Astrocyte of the cerebellum (primary cell): Measurements from ENCODE around the gene NFIA.

ENCODE experiments used
- DNase-seq: peaks from one replicate; pipeline ENCODE4 v3.0.0-alpha.2; 2011; ENCODE audit warnings: low read depth
- H3K4me3 ChIP-seq: 2 replicates; pipeline ENCODE4 v1.5.1; 2011; ENCODE audit warnings: mild to moderate bottlenecking, low read depth, low read length, moderate library complexity
- CTCF ChIP-seq: IDR thresholded peaks from 2 replicates; pipeline ENCODE4 v1.5.1; 2012; ENCODE audit warnings: low read length, low read depth, moderate library complexity, mild to moderate bottlenecking; ENCODE audit errors: missing control alignments
- in situ Hi-C: cut with HindIII; loops from 2 replicates; pipeline ENCODE4 v1.10.0; 2017; ENCODE audit warnings: low sequenced_read_pairs

Gene NFIA

GRCh38 chr1:61389926-61390845 lies 307.8 kb downstream of the NFIA start:
- no peak for TF ChIP-seq CTCF
- in situ Hi-C loops: no loop called here
- H3K4me3 ChIP-seq: no peak overlapping the region
- no peak for DNase-seq

- in situ Hi-C loops: no loop called here
- no peak overlapping the region for H3K4me3 ChIP-seq
- DNase-seq: no peak
- TF ChIP-seq CTCF: no peak
Observed at GRCh38 chr1:61391730-61392129, 309.4 kb downstream of the NFIA start.

- no peak overlapping the region for H3K4me3 ChIP-seq
- TF ChIP-seq CTCF: no peak
- DNase-seq: no peak
- in situ Hi-C loops: no loop called here
Observed at GRCh38 chr1:61392409-61393242, 310.3 kb downstream of the NFIA start.

- in situ Hi-C loops: no loop called here
- DNase-seq: no peak
- H3K4me3 ChIP-seq: no peak overlapping the region
- TF ChIP-seq CTCF: no peak
Observed at GRCh38 chr1:61393575-61393974, 311.2 kb downstream of the NFIA start.

GRCh38 chr1:61395146-61395800 lies 312.9 kb downstream of the NFIA start:
- H3K4me3 ChIP-seq: no peak overlapping the region
- no peak for TF ChIP-seq CTCF
- in situ Hi-C loops: no loop called here
- no peak for DNase-seq

GRCh38 chr1:61397495-61397894 lies 315.1 kb downstream of the NFIA start:
- TF ChIP-seq CTCF: no peak
- in situ Hi-C loops: no loop called here
- H3K4me3 ChIP-seq: no peak overlapping the region
- DNase-seq: no peak
